Naive thymus-derived CD4-positive, alpha-beta T cell (primary cell): Measurements from ENCODE around the gene PPM1J. TPM values are rescaled to one million over a fixed set of nuclear protein-coding genes. Genes with fewer than 3 reads are reported as not detected.

Experiments
- ATAC-seq: fragments of 150-1000 bp; cut with Tn5 transposase; 2 replicates; pipeline ENCODE4 v1.10.0; 2021; ENCODE audit warnings: mild to moderate bottlenecking, moderate library complexity
- CTCF ChIA-PET: fragments of 350-600 bp; sonication (Branson Sonifier 250); formaldehyde crosslinking; loops from one replicate; lab custom pipeline; 2021; ENCODE audit warnings: antibody characterized with exemption; lab: Charles Lee
- POLR2A ChIA-PET: fragments of 350-600 bp; sonication (Branson Sonifier 250); formaldehyde crosslinking; loops from one replicate; lab custom pipeline; 2021; ENCODE audit warnings: antibody characterized with exemption, inconsistent platforms; lab: Charles Lee
- DNase-seq, 9 donors: peaks; one replicate each; pipeline versions ENCODE4 v3.0.0 to v3.0.0-alpha.2; 2020 to 2022; ENCODE audit warnings: mixed read lengths in 1 of 9
- H3K27ac ChIP-seq: one replicate; pipeline ENCODE4 v1.7.0; 2013; ENCODE audit warnings: mild to moderate bottlenecking, low read depth, low read length, moderate library complexity
- H3K27me3 ChIP-seq, 2 donors: one replicate each; pipeline ENCODE4 v1.7.0; 2013; ENCODE audit warnings: low read length in 2 of 2, mild to moderate bottlenecking in 2 of 2, moderate library complexity in 2 of 2; ENCODE audit not compliant: control insufficient read depth in 2 of 2, insufficient read depth in 2 of 2
- H3K36me3 ChIP-seq, 3 experiments: 1 replicate in 2 of 3; 2 replicates in 1 of 3; pipeline ENCODE4 v1.7.0; 2013; ENCODE audit warnings: low read length in 3 of 3, mild to moderate bottlenecking in 3 of 3, moderate library complexity in 1 of 3; ENCODE audit not compliant: insufficient read depth in 3 of 3, control insufficient read depth in 2 of 3
- H3K4me1 ChIP-seq, 2 donors: one replicate each; pipeline ENCODE4 v1.7.0; 2013; ENCODE audit warnings: low read length in 2 of 2, mild to moderate bottlenecking in 2 of 2, moderate library complexity in 1 of 2; ENCODE audit not compliant: control insufficient read depth in 2 of 2, insufficient read depth in 2 of 2
- H3K4me3 ChIP-seq: 2 replicates; pipeline ENCODE4 v1.7.0; 2013; ENCODE audit warnings: mild to moderate bottlenecking, low read length
- H3K9me3 ChIP-seq, 3 experiments: 1 replicate in 2 of 3; 2 replicates in 1 of 3; pipeline ENCODE4 v1.7.0; 2013; ENCODE audit warnings: low read length in 3 of 3; ENCODE audit not compliant: control insufficient read depth in 2 of 3
- H3K27ac Mint-ChIP-seq, 9 donors: one replicate each; pipeline ENCODE4 v1.8.0; 2020 to 2022; ENCODE audit warnings: mixed read lengths in 9 of 9, mild to moderate bottlenecking in 8 of 9, moderate library complexity in 5 of 9, inconsistent platforms in 2 of 9
- H3K27me3 Mint-ChIP-seq, 5 donors: one replicate each; pipeline ENCODE4 v1.8.0; 2021 to 2022; ENCODE audit warnings: mixed read lengths in 5 of 5, mild to moderate bottlenecking in 1 of 5
- H3K36me3 Mint-ChIP-seq, 5 donors: one replicate each; pipeline ENCODE4 v1.8.0; 2020 to 2022; ENCODE audit warnings: mixed read lengths in 5 of 5, mild to moderate bottlenecking in 3 of 5, inconsistent platforms in 1 of 5
- H3K4me1 Mint-ChIP-seq, 7 donors: one replicate each; pipeline ENCODE4 v1.8.0; 2020 to 2022; ENCODE audit warnings: mixed read lengths in 7 of 7, mild to moderate bottlenecking in 3 of 7, inconsistent platforms in 1 of 7
- H3K4me3 Mint-ChIP-seq, 10 donors: one replicate each; pipeline ENCODE4 v1.8.0; 2020 to 2022; ENCODE audit warnings: mild to moderate bottlenecking in 10 of 10, mixed read lengths in 10 of 10, moderate library complexity in 6 of 10, inconsistent platforms in 2 of 10
- H3K9me3 Mint-ChIP-seq, 11 donors: one replicate each; pipeline ENCODE4 v1.8.0; 2020 to 2022; ENCODE audit warnings: mixed read lengths in 11 of 11, mild to moderate bottlenecking in 4 of 11, inconsistent platforms in 1 of 11, moderate library complexity in 1 of 11
- intact Hi-C, 2 donors: fragments of 100-400 bp; cut with micrococcal nuclease; formaldehyde crosslinking; loops; one replicate each; pipeline ENCODE4 v1.15.1; 2023
- polyA plus RNA-seq, 2 donors: library from polyadenylated mRNA; unstranded; fragments of 300-500 nt; fragmentation: Illumina TruSeq; gene quantifications; one replicate each; pipeline ENCODE4 v1.2.3, GENCODE V29; 2021
- total RNA-seq, 6 experiments: library from RNA in 5 of 6; stranded (reverse) in 5 of 6; gene quantifications; 1 replicate in 5 of 6; 2 replicates in 1 of 6; pipeline ENCODE4 v1.2.3 and lab custom pipeline; 2021 to 2026

PPM1J gene
- total and polyA plus RNA-seq, 7 experiments from 2014 or later, result 0.46 to 1.6 (median 0.50) TPM; not detected in 4

GRCh38 chr1:112677501-112677900, 37.6 kb downstream of the PPM1J start:
- ATAC-seq (no peak), DNase-seq (no peak)
- H3K9me3 Mint-ChIP-seq, result peaks cover 0 to 3% (median 0%) of the 10 kb centered on the region in 11 donors
- H3K27ac Mint-ChIP-seq, result peak overlapping the region in 1 of 9 donors; percentile 34
- peaks cover 38 to 64% (median 62%) of the 10 kb centered on the region in 7 donors for H3K4me1 Mint-ChIP-seq
- Histone ChIP-seq H3K4me1 (peaks cover 17 to 19% of the 10 kb centered on the region in 2 donors), H3K27me3 (no peaks in the 10 kb centered on the region), H3K27ac (no peak overlapping the region), H3K9me3 (no peaks in the 10 kb centered on the region), H3K4me3 (no peak overlapping the region), H3K36me3 (peaks cover 0 to 8% (median 0%) of the 10 kb centered on the region in 3 experiments)
- H3K27me3 Mint-ChIP-seq, result no peaks in the 10 kb centered on the region
- ChIA-PET POLR2A (no interaction called here), CTCF (interaction anchor here (0.8 kb wide), 2 partner anchors 27 to 43 kb away, joined by 3 read pairs; no protein-coding TSS in a partner anchor)
- intact Hi-C loops, result loop anchor here (10.0 kb wide), 2 partner anchors 173 to 283 kb away; partner anchors contain the start of genes WNT2B (in 2 of the 2) and CTTNBP2NL (in 1 of the 2)
- H3K4me3 Mint-ChIP-seq, result peak overlapping the region in 1 of 10 donors; percentile 31
- peaks cover 0 to 38% (median 17%) of the 10 kb centered on the region in 5 donors for H3K36me3 Mint-ChIP-seq

- intact Hi-C loops, result loop anchor here (10.0 kb wide), 2 partner anchors 172 to 282 kb away; partner anchors contain the start of genes WNT2B (in 2 of the 2) and CTTNBP2NL (in 1 of the 2)
- no peak overlapping the region for H3K27ac ChIP-seq
- Mint-ChIP-seq H3K4me1 (peaks cover 38 to 64% (median 60%) of the 10 kb centered on the region in 7 donors), H3K27me3 (no peaks in the 10 kb centered on the region), H3K4me3 (peak overlapping the region; percentile 83 to 99 (median 86)), H3K27ac (peak overlapping the region in 8 of 9 donors; percentile 19 to 86 (median 60)), H3K9me3 (peaks cover 0 to 3% (median 0%) of the 10 kb centered on the region in 11 donors), H3K36me3 (peaks cover 0 to 37% (median 13%) of the 10 kb centered on the region in 5 donors)
- no peak overlapping the region for H3K4me3 ChIP-seq
- ChIA-PET CTCF (interaction anchor here (0.6 to 1.8 kb wide), 2 partner anchors 39 to 141 kb away, joined by 3 to 4 read pairs; no protein-coding TSS in a partner anchor), POLR2A (interaction anchor here (1.9 to 5.6 kb wide), 2 partner anchors 39 to 59 kb away, joined by 7 to 76 read pairs; partner anchors contain the start of genes CAPZA1, PPM1J and ST7L)
- DNase-seq (no peak), ATAC-seq (no peak)
- H3K9me3 ChIP-seq, result no peaks in the 10 kb centered on the region
- H3K36me3 ChIP-seq, result peaks cover 0 to 8% (median 2%) of the 10 kb centered on the region in 3 experiments
- no peaks in the 10 kb centered on the region for H3K27me3 ChIP-seq
- peaks cover 17 to 19% of the 10 kb centered on the region in 2 donors for H3K4me1 ChIP-seq
Observed at GRCh38 chr1:112676543-112676942, 38.6 kb downstream of the PPM1J start.

GRCh38 chr1:112675728-112676381, 39.3 kb downstream of the PPM1J start:
- peak overlapping the region; percentile 88 for H3K27ac ChIP-seq
- POLR2A ChIA-PET, result interaction anchor here (0.5 to 5.6 kb wide), 7 partner anchors 21 to 1256 kb away, joined by 3 to 76 read pairs (median 3); partner anchors contain the start of genes CAPZA1, PPM1J and ST7L

GRCh38 chr1:112674986-112675727, 40.0 kb downstream of the PPM1J start:
- Mint-ChIP-seq H3K36me3 (peaks cover 4 to 46% (median 9%) of the 10 kb centered on the region in 5 donors), H3K4me3 (peak overlapping the region; percentile 94 to 99 (median 97)), H3K4me1 (peaks cover 38 to 65% (median 63%) of the 10 kb centered on the region in 7 donors), H3K27me3 (no peaks in the 10 kb centered on the region), H3K27ac (peak overlapping the region; percentile 90 to 98 (median 95)), H3K9me3 (peaks cover 0 to 3% (median 0%) of the 10 kb centered on the region in 11 donors)
- intact Hi-C loops, result loop anchor here (1.0 to 10.0 kb wide), 8 partner anchors 30 to 280 kb away; partner anchors contain the start of genes PPM1J (in 2 of the 2), WNT2B (in 2 of the 2), CAPZA1 (in 1 of the 2) and CTTNBP2NL (in 1 of the 2)
- Histone ChIP-seq H3K4me1 (peaks cover 17 to 19% of the 10 kb centered on the region in 2 donors), H3K9me3 (no peaks in the 10 kb centered on the region), H3K36me3 (peaks cover 0 to 12% (median 10%) of the 10 kb centered on the region in 3 experiments), H3K27me3 (no peaks in the 10 kb centered on the region), H3K27ac (peak overlapping the region; percentile 88), H3K4me3 (peak overlapping the region; percentile 92)
- DNase-seq, result peak; percentile 20 to 66 (median 40)
- ChIA-PET POLR2A (interaction anchor here (0.5 to 5.6 kb wide), 19 partner anchors 9 to 1917 kb away, joined by 3 to 76 read pairs (median 3); partner anchors contain the start of genes CAPZA1, LRIG2, MAGI3 and PPM1J), CTCF (interaction anchor here (0.6 to 2.8 kb wide), 7 partner anchors 27 to 175 kb away, joined by 3 to 6 read pairs (median 3); partner anchors contain the start of genes CAPZA1 and ST7L)
- ATAC-seq, result peak; percentile 53

More at GRCh38 chr1:112675728-112676381, 39.3 kb downstream of the PPM1J start:
- peak overlapping the region; percentile 92 for H3K4me3 ChIP-seq
- DNase-seq (no peak), ATAC-seq (no peak)
- Mint-ChIP-seq H3K27me3 (no peaks in the 10 kb centered on the region), H3K27ac (peak overlapping the region; percentile 19 to 92 (median 82)), H3K4me1 (peaks cover 38 to 64% (median 62%) of the 10 kb centered on the region in 7 donors), H3K9me3 (peaks cover 0 to 3% (median 0%) of the 10 kb centered on the region in 11 donors), H3K4me3 (peak overlapping the region; percentile 83 to 99 (median 86)), H3K36me3 (peaks cover 0 to 41% (median 10%) of the 10 kb centered on the region in 5 donors)
- CTCF ChIA-PET, result interaction anchor here (0.6 to 1.9 kb wide), 3 partner anchors 26 to 40 kb away, joined by 3 to 5 read pairs (median 4); no protein-coding TSS in a partner anchor
- H3K9me3 ChIP-seq, result no peaks in the 10 kb centered on the region
- no peaks in the 10 kb centered on the region for H3K27me3 ChIP-seq
- peaks cover 0 to 8% (median 8%) of the 10 kb centered on the region in 3 experiments for H3K36me3 ChIP-seq
- intact Hi-C loops, result loop anchor here (1.0 to 10.0 kb wide), 4 partner anchors 31 to 281 kb away; partner anchors contain the start of genes WNT2B (in 2 of the 2), CTTNBP2NL (in 1 of the 2), PPM1J (in 1 of the 2) and RHOC (in 1 of the 2)
- peaks cover 17 to 19% of the 10 kb centered on the region in 2 donors for H3K4me1 ChIP-seq

GRCh38 chr1:112674440-112674985, 40.6 kb downstream of the PPM1J start, which contains the start of gene MOV10:
TSS of gene MOV10 (plus strand) at chr1:112674659. CDS start at chr1:112674913, 254 bp downstream.
- peaks cover 0 to 48% (median 5%) of the 10 kb centered on the region in 5 donors for H3K36me3 Mint-ChIP-seq
- peak within 1 kb of the TSS; percentile 90 to 98 (median 95) for H3K27ac Mint-ChIP-seq
- intact Hi-C loops, result loop anchor here (1.0 to 10.0 kb wide), 7 partner anchors 31 to 280 kb away; partner anchors contain the start of genes PPM1J (in 2 of the 2), WNT2B (in 2 of the 2), CAPZA1 (in 1 of the 2) and CTTNBP2NL (in 1 of the 2)
- ChIA-PET POLR2A (interaction anchor here (0.5 to 5.6 kb wide), 18 partner anchors 9 to 1917 kb away, joined by 3 to 76 read pairs (median 4); partner anchors contain the start of genes CAPZA1, LRIG2, MAGI3 and PPM1J), CTCF (interaction anchor here (0.8 to 2.8 kb wide), 5 partner anchors 27 to 175 kb away, joined by 3 to 6 read pairs (median 3); partner anchors contain the start of genes CAPZA1 and ST7L)
- peaks cover 37 to 62% (median 58%) of the 10 kb centered on the region in 7 donors for H3K4me1 Mint-ChIP-seq
- Histone ChIP-seq H3K4me3 (peak within 1 kb of the TSS; percentile 92), H3K9me3 (no peaks in the 10 kb centered on the region), H3K36me3 (peaks cover 0 to 19% (median 17%) of the 10 kb centered on the region in 3 experiments), H3K4me1 (peaks cover 17 to 19% of the 10 kb centered on the region in 2 donors), H3K27me3 (no peaks in the 10 kb centered on the region), H3K27ac (peak within 1 kb of the TSS; percentile 88)
- H3K9me3 Mint-ChIP-seq, result no peaks in the 10 kb centered on the region
- H3K4me3 Mint-ChIP-seq, result peak within 1 kb of the TSS; percentile 94 to 99 (median 97)
- ATAC-seq, result peak; percentile 73
- H3K27me3 Mint-ChIP-seq, result no peaks in the 10 kb centered on the region
- DNase-seq, result peak; percentile 38 to 62 (median 59)
